T-helper 2 cell treated with Interferon-gamma antibody and Interleukin-4, amounts not matched to agents 5 μg/mL and 100 μg/mL, for 36 hours (primary cell): ENCODE data around the gene SERPINA5.

Source experiments
- DNase-seq: peaks from one replicate; pipeline ENCODE4 v3.0.0; 2021; ENCODE audit warnings: low spot score
- H3K27ac Mint-ChIP-seq: one replicate; pipeline ENCODE4 v1.8.0; 2021; ENCODE audit warnings: mild to moderate bottlenecking, mixed read lengths
- H3K27me3 Mint-ChIP-seq: one replicate; pipeline ENCODE4 v1.8.0; 2021; ENCODE audit warnings: low read depth, mixed read lengths
- H3K36me3 Mint-ChIP-seq: one replicate; pipeline ENCODE4 v1.8.0; 2021; ENCODE audit warnings: low read depth, mixed read lengths
- H3K4me1 Mint-ChIP-seq: one replicate; pipeline ENCODE4 v1.8.0; 2021; ENCODE audit warnings: low read depth, mixed read lengths
- H3K4me3 Mint-ChIP-seq: one replicate; pipeline ENCODE4 v1.8.0; 2022; ENCODE audit warnings: mild to moderate bottlenecking, moderate library complexity, mixed read lengths
- H3K9me3 Mint-ChIP-seq: one replicate; pipeline ENCODE4 v1.8.0; 2021; ENCODE audit warnings: mixed read lengths

Gene SERPINA5

GRCh38 chr14:94612580-94613554 is 31.6 kb downstream of the SERPINA5 start:
- no peak overlapping the region for H3K4me3 Mint-ChIP-seq
- H3K27ac Mint-ChIP-seq: no peak overlapping the region
- H3K9me3 Mint-ChIP-seq: peaks cover 15% of the 10 kb centered on the region
- no peaks in the 10 kb centered on the region for H3K4me1 Mint-ChIP-seq
- no peaks in the 10 kb centered on the region for H3K36me3 Mint-ChIP-seq
- H3K27me3 Mint-ChIP-seq: no peaks in the 10 kb centered on the region
- DNase-seq: no peak

- H3K4me1 Mint-ChIP-seq: no peaks in the 10 kb centered on the region
- H3K9me3 Mint-ChIP-seq: peaks cover 23% of the 10 kb centered on the region
- H3K36me3 Mint-ChIP-seq: no peaks in the 10 kb centered on the region
- no peak for DNase-seq
- no peaks in the 10 kb centered on the region for H3K27me3 Mint-ChIP-seq
- no peak overlapping the region for H3K4me3 Mint-ChIP-seq
- H3K27ac Mint-ChIP-seq: no peak overlapping the region
Measured at GRCh38 chr14:94613720-94614644, 32.8 kb downstream of the SERPINA5 start.

GRCh38 chr14:94614802-94615201 is 33.6 kb downstream of the SERPINA5 start:
- Mint-ChIP-seq H3K36me3 (no peaks in the 10 kb centered on the region), H3K27me3 (no peaks in the 10 kb centered on the region), H3K27ac (no peak overlapping the region), H3K9me3 (peaks cover 24% of the 10 kb centered on the region), H3K4me1 (no peaks in the 10 kb centered on the region), H3K4me3 (no peak overlapping the region)
- DNase-seq: no peak

- Mint-ChIP-seq H3K4me1 (no peaks in the 10 kb centered on the region), H3K4me3 (no peak overlapping the region), H3K27ac (no peak overlapping the region), H3K27me3 (no peaks in the 10 kb centered on the region), H3K9me3 (peaks cover 24% of the 10 kb centered on the region), H3K36me3 (no peaks in the 10 kb centered on the region)
- no peak for DNase-seq
Measured at GRCh38 chr14:94615254-94615653, 34.0 kb downstream of the SERPINA5 start.

DNA sequence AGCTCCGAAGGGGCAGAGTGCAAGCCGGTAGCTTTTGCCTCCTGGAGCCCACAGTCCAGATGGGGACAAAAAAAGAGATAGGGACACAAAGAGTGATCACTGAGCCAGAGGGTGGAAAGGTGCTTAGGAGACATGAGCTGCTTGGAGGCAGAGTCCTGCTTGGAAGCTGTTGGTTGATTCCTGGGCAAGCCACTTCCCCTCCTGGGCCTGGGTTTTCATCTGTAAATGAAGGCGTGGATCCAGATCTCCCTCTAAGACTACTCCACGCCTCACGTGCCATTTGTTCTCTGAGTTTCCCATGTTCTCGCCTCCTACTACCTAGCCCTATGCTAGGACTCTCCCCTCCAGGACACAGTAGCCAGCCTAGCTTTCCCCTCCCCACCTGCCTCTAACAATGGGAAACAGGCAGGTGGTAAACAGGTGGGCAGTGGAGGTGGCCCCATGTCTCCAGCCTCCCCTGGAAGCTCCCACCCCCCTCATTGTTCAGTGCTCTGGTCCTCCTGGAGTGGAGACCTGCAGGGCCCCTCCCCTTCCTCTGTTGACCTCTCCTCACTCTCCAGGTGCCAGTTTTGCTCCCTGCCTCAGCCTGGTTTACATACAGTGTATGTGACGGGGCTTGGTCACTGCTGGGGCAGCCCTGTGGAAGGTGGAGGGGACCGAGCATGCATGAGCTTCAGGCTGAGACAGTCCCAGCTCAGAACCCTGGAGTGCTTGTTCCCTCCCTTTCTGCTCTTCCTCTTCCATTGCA is 34.8 kb downstream of the SERPINA5 start:
- H3K9me3 Mint-ChIP-seq: peaks cover 24% of the 10 kb centered on the region
- H3K4me1 Mint-ChIP-seq: no peaks in the 10 kb centered on the region
- H3K4me3 Mint-ChIP-seq: no peak overlapping the region
- no peak for DNase-seq
- no peaks in the 10 kb centered on the region for H3K27me3 Mint-ChIP-seq
- H3K27ac Mint-ChIP-seq: no peak overlapping the region
- no peaks in the 10 kb centered on the region for H3K36me3 Mint-ChIP-seq

GRCh38 chr14:94617366-94617941 is 36.2 kb downstream of the SERPINA5 start:
- no peak overlapping the region for H3K4me3 Mint-ChIP-seq
- H3K4me1 Mint-ChIP-seq: no peaks in the 10 kb centered on the region
- H3K9me3 Mint-ChIP-seq: peaks cover 24% of the 10 kb centered on the region
- no peaks in the 10 kb centered on the region for H3K36me3 Mint-ChIP-seq
- H3K27me3 Mint-ChIP-seq: no peaks in the 10 kb centered on the region
- no peak for DNase-seq
- H3K27ac Mint-ChIP-seq: no peak overlapping the region

GRCh38 chr14:94617988-94618822 is 37.0 kb downstream of the SERPINA5 start:
- Mint-ChIP-seq H3K27me3 (no peaks in the 10 kb centered on the region), H3K4me1 (no peaks in the 10 kb centered on the region), H3K4me3 (no peak overlapping the region), H3K27ac (no peak overlapping the region), H3K9me3 (peaks cover 24% of the 10 kb centered on the region), H3K36me3 (no peaks in the 10 kb centered on the region)
- no peak for DNase-seq

GRCh38 chr14:94619297-94619696 is 38.1 kb downstream of the SERPINA5 start:
- no peaks in the 10 kb centered on the region for H3K4me1 Mint-ChIP-seq

DNA sequence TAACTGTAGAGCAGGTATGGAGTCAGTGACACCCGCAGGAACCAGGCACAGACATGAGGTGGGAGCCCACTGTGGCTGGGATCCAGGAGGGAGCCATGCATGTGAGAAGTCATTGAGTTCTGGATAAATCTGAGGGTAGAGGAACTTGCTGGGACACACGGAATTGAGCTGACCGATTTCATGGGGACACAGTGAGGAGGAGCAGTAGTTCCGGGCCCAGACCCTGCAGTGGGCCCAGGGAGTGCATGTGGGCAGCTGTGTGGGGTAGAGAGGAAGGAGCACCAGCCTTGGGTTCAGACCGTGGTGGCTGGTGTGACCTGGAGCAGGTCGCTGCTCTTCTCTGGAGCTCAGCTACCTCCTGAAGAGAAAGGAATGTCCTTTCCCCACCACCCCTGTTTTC is 39.4 kb downstream of the SERPINA5 start:
- no peaks in the 10 kb centered on the region for H3K36me3 Mint-ChIP-seq
- no peak overlapping the region for H3K4me3 Mint-ChIP-seq
- no peaks in the 10 kb centered on the region for H3K27me3 Mint-ChIP-seq
- no peak overlapping the region for H3K27ac Mint-ChIP-seq
- H3K9me3 Mint-ChIP-seq: peaks cover 24% of the 10 kb centered on the region
- no peak for DNase-seq
- H3K4me1 Mint-ChIP-seq: no peaks in the 10 kb centered on the region

More at GRCh38 chr14:94619297-94619696, 38.1 kb downstream of the SERPINA5 start:
- Mint-ChIP-seq H3K27me3 (no peaks in the 10 kb centered on the region), H3K9me3 (peaks cover 24% of the 10 kb centered on the region), H3K27ac (no peak overlapping the region), H3K4me3 (no peak overlapping the region), H3K36me3 (no peaks in the 10 kb centered on the region)
- DNase-seq: no peak

GRCh38 chr14:94621358-94622134 is 40.3 kb downstream of the SERPINA5 start:
- H3K27ac Mint-ChIP-seq: no peak overlapping the region
- no peaks in the 10 kb centered on the region for H3K36me3 Mint-ChIP-seq
- H3K9me3 Mint-ChIP-seq: peaks cover 20% of the 10 kb centered on the region
- no peak for DNase-seq
- no peaks in the 10 kb centered on the region for H3K4me1 Mint-ChIP-seq
- H3K4me3 Mint-ChIP-seq: no peak overlapping the region
- H3K27me3 Mint-ChIP-seq: no peaks in the 10 kb centered on the region

GRCh38 chr14:94622653-94623421 is 41.6 kb downstream of the SERPINA5 start:
- Mint-ChIP-seq H3K27ac (no peak overlapping the region), H3K4me1 (no peaks in the 10 kb centered on the region), H3K27me3 (no peaks in the 10 kb centered on the region), H3K36me3 (no peaks in the 10 kb centered on the region), H3K4me3 (no peak overlapping the region), H3K9me3 (peaks cover 10% of the 10 kb centered on the region)
- no peak for DNase-seq
